ENCODE data around the gene C6orf89. TPM values are rescaled to one million over a fixed set of nuclear protein-coding genes. Genes with fewer than 3 reads are reported as not detected.
A peak's percentile ranks its signal among the peaks of the same experiment; 100 is the strongest.

The C6orf89 gene
- total and polyA plus RNA-seq, 4 donors = 22.9 to 59.5 (median 39.4) TPM

GRCh38 chr6:36840432-36841403 lies 45.0 kb upstream of the C6orf89 start:
- Histone ChIP-seq H3K36me3 (ENCODE audit: control insufficient read depth in 4 of 4, insufficient read depth in 4 of 4, low read length in 4 of 4) (no peaks in the 10 kb centered on the region), H3K9me3 (ENCODE audit: control insufficient read depth in 4 of 4, insufficient read depth in 3 of 4, low read length in 3 of 4) (no peaks in the 10 kb centered on the region), H3K4me1 (ENCODE audit: control insufficient read depth in 5 of 5, insufficient read depth in 5 of 5, low read length in 5 of 5) (peaks cover 0 to 20% (median 15%) of the 10 kb centered on the region in 5 donors), H3K9ac (ENCODE audit: insufficient read depth in 1 of 2, low read length in 2 of 2) (no peak overlapping the region), H3K4me3 (no peak overlapping the region), H3K27me3 (ENCODE audit: control insufficient read depth in 3 of 3, insufficient read depth in 3 of 3, low read length in 2 of 3) (peaks cover 0 to 24% (median 0%) of the 10 kb centered on the region in 3 donors), H3K27ac (ENCODE audit: low read depth in 1 of 2, low read length in 1 of 2) (peak overlapping the region in 1 of 2 donors; percentile 21)
- ATAC-seq (ENCODE audit: insufficient read depth, low FRiP score) (no peak), DNase-seq (peak in 2 of 3 donors; percentile 42 to 53)
- WGBS, 2 donors = 11 to 12% methylated on average over 44 of the region's 44 CpGs
- no peak for TF ChIP-seq CTCF (IDR thresholded peaks at IDR 0.05; ENCODE audit: control extremely low read depth, extremely low read depth)

- no peak for ATAC-seq (ENCODE audit: insufficient read depth, low FRiP score)
- DNase-seq = no peak
- no peak overlapping the region for H3K9ac ChIP-seq (ENCODE audit: insufficient read depth in 1 of 2, low read length in 2 of 2)
- WGBS, 2 donors = 75 to 92% methylated on average over 2 of the region's 2 CpGs
- no peak for TF ChIP-seq CTCF (IDR thresholded peaks at IDR 0.05; ENCODE audit: control extremely low read depth, extremely low read depth)
- no peaks in the 10 kb centered on the region for H3K9me3 ChIP-seq (ENCODE audit: control insufficient read depth in 4 of 4, insufficient read depth in 3 of 4, low read length in 3 of 4)
- H3K27ac ChIP-seq (ENCODE audit: low read depth in 1 of 2, low read length in 1 of 2) = no peak overlapping the region
- H3K27me3 ChIP-seq (ENCODE audit: control insufficient read depth in 3 of 3, insufficient read depth in 3 of 3, low read length in 2 of 3) = peaks cover 0 to 24% (median 0%) of the 10 kb centered on the region in 3 donors
- H3K4me1 ChIP-seq (ENCODE audit: control insufficient read depth in 5 of 5, insufficient read depth in 5 of 5, low read length in 5 of 5) = peaks cover 0 to 20% (median 15%) of the 10 kb centered on the region in 5 donors
- H3K4me3 ChIP-seq = no peak overlapping the region
- H3K36me3 ChIP-seq (ENCODE audit: control insufficient read depth in 4 of 4, insufficient read depth in 4 of 4, low read length in 4 of 4) = no peaks in the 10 kb centered on the region
Observed at GRCh38 chr6:36841756-36842155, 44.0 kb upstream of the C6orf89 start.

DNA sequence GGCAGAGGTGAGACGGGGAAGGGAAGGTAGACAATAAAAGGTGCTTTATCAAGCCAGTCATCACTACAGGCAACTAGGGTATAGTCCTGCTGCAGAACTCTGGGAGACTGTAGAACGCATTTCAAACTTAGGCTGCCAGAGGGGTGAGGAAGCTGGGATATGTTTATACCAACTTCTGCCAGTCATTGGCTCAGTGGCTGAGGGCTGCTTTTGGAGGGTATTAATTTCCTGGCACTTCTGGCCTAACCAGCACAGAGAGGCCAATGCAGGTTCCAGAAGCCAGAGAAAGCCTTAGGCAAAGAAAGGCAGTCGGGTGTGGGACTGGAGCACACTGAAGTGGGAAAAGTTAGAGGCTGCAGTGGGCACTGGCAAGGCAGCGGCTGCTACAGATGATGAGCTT lies 42.6 kb upstream of the C6orf89 start:
- H3K4me1 ChIP-seq (ENCODE audit: control insufficient read depth in 5 of 5, insufficient read depth in 5 of 5, low read length in 5 of 5) = peaks cover 0 to 20% (median 15%) of the 10 kb centered on the region in 5 donors
- WGBS, 2 donors = 94 to 95% methylated on average over 4 of the region's 4 CpGs
- no peak for DNase-seq
- H3K9ac ChIP-seq (ENCODE audit: insufficient read depth in 1 of 2, low read length in 2 of 2) = no peak overlapping the region
- no peaks in the 10 kb centered on the region for H3K9me3 ChIP-seq (ENCODE audit: control insufficient read depth in 4 of 4, insufficient read depth in 3 of 4, low read length in 3 of 4)
- H3K36me3 ChIP-seq (ENCODE audit: control insufficient read depth in 4 of 4, insufficient read depth in 4 of 4, low read length in 4 of 4) = no peaks in the 10 kb centered on the region
- peaks cover 0 to 20% (median 0%) of the 10 kb centered on the region in 3 donors for H3K27me3 ChIP-seq (ENCODE audit: control insufficient read depth in 3 of 3, insufficient read depth in 3 of 3, low read length in 2 of 3)
- no peak for TF ChIP-seq CTCF (IDR thresholded peaks at IDR 0.05; ENCODE audit: control extremely low read depth, extremely low read depth)
- peak overlapping the region in 1 of 2 donors; percentile 70 for H3K27ac ChIP-seq (ENCODE audit: low read depth in 1 of 2, low read length in 1 of 2)
- H3K4me3 ChIP-seq = no peak overlapping the region
- no peak for ATAC-seq (ENCODE audit: insufficient read depth, low FRiP score)
